Measurements from ENCODE around the gene LARP7.

Gene LARP7

DNA sequence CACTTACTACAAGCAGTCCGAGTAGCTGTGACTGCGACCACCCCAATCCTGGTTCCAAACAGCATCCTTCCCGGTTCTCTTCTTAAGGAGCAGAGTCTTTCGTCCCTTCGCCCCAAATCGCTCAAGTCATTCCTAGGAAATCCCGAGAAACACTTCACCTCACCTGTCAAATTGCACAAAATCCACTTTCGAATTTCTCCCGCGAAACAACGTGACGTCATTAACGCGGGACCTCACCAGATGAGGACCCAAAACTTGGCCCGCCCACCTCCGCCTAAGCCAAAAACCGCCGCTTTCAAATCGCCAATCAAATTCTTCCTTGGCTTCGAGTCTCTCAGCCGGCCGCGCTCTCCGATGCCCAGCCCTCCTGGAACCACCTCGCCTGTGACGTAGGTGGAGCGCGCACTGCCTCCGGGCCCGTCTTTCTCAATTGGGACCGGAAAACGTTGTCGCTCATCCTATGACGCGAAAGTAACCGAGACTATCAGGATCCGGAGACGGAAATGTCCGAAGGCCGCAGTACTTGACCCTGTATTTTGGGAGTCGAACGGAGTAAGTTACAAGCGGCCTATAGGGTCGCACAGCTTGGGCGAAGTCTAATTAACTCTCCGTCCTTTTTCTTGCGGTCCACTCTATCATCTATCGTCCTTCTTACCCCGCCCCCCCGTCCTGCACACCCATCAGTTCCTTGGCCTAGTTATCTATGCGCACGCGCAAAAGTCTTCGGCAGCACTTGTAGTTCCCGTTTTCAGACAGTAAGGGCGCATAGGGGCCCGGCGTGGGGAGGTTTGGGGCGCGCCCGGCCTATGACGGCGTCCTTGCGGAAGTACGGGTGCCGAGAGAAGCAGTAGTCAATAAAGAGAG, at the start of gene LARP7, which contains the start of gene ZGRF1:
Gene LARP7, plus strand, starts transcription at position 456 of the 864 bp plus-strand sequence. CDS start 7,527 bp downstream, outside the sequence.
Gene ZGRF1, minus strand, starts transcription at position 222 of the 864 bp plus-strand sequence. CDS start 3,733 bp downstream, outside the sequence.
- in situ Hi-C loops (cut with MboI; ENCODE audit: low sequenced_read_pairs), result loop anchor here (25.0 kb wide), 1 partner anchor 300 kb away; no protein-coding TSS in a partner anchor

GRCh38 chr4:112589206-112589605, 47.7 kb upstream of the LARP7 start:
- in situ Hi-C loops (cut with MboI; ENCODE audit: low sequenced_read_pairs), result no loop called here

DNA sequence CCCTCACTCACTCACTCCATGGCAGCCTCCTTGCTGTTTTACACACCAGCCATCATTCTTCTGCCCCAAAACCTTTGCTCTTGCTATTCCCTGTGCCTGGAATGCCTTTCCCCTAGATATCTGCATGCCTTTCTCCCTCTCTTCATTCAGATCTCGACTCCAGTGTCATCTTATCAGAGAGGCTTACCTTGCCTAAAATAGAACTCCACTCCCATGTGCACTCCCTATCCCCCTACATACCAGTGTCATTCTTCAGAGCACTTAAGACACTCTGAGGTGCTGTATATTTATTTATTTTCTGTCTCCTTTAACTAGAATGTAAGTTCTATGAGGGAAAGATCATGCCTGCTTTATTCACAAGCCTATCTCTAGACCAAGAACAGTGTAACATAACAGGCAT, 45.4 kb upstream of the LARP7 start:
- in situ Hi-C loops (cut with MboI; ENCODE audit: low sequenced_read_pairs), result no loop called here

- in situ Hi-C loops (cut with MboI; ENCODE audit: low sequenced_read_pairs), result no loop called here
These were observed 44.2 kb upstream of the LARP7 start for GRCh38 chr4:112592717-112593116.

GRCh38 chr4:112593438-112594133, 43.4 kb upstream of the LARP7 start:
- in situ Hi-C loops (cut with MboI; ENCODE audit: low sequenced_read_pairs), result no loop called here

DNA sequence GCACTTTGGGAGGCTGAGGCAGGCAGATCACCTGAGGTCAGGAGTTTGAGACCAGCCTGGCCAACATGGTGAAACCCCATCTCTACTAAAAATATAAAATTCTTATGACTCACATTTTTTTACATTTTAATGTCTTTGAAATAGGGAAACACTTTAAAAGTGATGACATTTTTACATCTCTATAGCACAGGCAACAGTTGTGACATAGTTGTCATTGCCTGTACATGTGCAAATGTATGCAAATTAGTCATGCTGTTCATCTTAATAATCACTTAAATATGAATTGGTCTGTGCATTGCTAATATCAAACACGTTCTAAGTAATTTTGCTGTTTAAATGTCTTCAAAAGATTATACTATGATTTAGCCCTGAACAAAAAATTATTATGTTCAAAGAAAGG, 42.0 kb upstream of the LARP7 start:
- in situ Hi-C loops (cut with MboI; ENCODE audit: low sequenced_read_pairs), result no loop called here

GRCh38 chr4:112604589-112604988, 32.4 kb upstream of the LARP7 start:
- in situ Hi-C loops (cut with MboI; ENCODE audit: low sequenced_read_pairs), result loop anchor here (25.0 kb wide), 1 partner anchor 267 kb away; no protein-coding TSS in a partner anchor

DNA sequence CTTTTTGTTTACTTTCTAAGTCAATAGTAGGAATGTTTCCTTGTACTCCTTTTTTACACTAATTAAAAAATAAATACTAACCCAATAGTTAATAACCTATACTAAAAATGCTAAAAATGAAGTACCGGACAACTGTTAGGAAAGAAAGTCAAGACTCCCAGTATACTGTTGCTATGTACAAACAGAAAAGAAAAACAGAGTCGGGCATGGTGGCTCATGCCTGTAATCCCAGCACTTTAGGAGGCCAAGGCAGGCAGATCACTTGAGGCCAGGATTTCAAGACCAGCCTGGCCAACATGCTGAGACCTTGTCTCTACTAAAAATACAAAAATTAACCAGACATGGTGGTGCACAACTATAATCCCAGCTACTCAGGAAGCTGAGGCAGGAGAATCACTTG, 24.1 kb upstream of the LARP7 start:
- in situ Hi-C loops (cut with MboI; ENCODE audit: low sequenced_read_pairs), result loop anchor here (25.0 kb wide), 1 partner anchor 276 kb away; no protein-coding TSS in a partner anchor

DNA sequence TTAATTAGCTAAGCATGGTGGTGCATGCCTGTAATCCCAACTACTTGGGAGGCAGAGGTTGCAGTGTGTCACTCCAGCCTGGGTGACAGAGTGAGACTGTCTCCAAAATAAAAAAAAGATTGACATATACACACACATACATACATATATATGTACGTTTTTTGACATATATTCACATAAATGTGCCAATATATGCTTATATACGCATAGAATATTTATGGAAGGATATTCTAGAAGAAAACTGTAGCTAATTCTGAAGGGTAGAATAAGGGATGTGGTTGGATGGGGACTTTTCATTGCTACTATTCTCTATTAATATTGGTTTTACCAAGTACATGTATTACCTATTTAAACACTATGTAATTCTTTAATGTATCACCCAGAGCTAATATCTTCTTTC, 20.0 kb upstream of the LARP7 start:
- in situ Hi-C loops (cut with MboI; ENCODE audit: low sequenced_read_pairs), result loop anchor here (25.0 kb wide), 1 partner anchor 280 kb away; no protein-coding TSS in a partner anchor

DNA sequence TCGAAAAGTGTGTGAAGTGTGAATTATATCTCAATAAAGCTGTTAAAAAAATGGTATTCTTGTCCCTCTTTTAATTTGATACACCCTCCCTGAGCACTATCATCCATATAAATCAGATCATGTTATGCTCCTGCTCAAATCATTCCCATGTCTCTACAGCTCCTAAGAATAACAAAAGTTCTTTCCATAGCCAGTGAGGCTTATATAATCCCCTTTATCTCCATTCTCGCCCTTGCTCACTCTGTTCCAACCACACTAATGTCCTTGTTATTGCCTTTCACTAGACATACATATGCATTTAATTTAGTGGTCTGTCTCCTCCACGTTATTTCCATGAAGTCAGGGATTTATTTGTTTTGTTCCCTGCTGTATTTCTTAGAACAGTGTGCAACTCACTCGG, 10.7 kb upstream of the LARP7 start:
- in situ Hi-C loops (cut with MboI; ENCODE audit: low sequenced_read_pairs), result loop anchor here (25.0 kb wide), 1 partner anchor 311 kb away; no protein-coding TSS in a partner anchor

- in situ Hi-C loops (cut with MboI; ENCODE audit: low sequenced_read_pairs), result loop anchor here (25.0 kb wide), 1 partner anchor 304 kb away; no protein-coding TSS in a partner anchor
These were observed 3.3 kb upstream of the LARP7 start for GRCh38 chr4:112633477-112634235.

GRCh38 chr4:112637552-112637866, 566 bp downstream of the LARP7 start:
- in situ Hi-C loops (cut with MboI; ENCODE audit: low sequenced_read_pairs), result loop anchor here (25.0 kb wide), 1 partner anchor 300 kb away; no protein-coding TSS in a partner anchor

DNA sequence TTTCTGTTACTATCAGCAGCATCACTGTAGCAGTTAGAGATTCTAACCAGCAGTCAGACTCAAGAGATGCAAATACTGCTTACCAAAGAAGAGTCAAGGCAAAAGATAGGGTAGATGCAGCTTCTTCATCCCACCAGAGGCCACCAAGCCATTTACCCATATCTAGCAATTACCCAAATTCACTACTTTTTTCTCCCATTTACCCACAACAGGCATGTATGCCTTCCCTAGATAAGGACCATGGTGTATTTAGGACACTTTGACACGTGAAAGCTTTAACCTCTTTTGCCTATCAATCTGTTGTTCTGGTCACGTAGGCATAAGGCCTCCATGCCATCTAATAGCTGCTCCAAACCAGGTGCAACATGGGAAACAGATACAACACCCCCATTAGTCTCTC, 5.6 kb downstream of the LARP7 start:
- in situ Hi-C loops (cut with MboI; ENCODE audit: low sequenced_read_pairs), result loop anchor here (25.0 kb wide), 1 partner anchor 295 kb away; no protein-coding TSS in a partner anchor

DNA sequence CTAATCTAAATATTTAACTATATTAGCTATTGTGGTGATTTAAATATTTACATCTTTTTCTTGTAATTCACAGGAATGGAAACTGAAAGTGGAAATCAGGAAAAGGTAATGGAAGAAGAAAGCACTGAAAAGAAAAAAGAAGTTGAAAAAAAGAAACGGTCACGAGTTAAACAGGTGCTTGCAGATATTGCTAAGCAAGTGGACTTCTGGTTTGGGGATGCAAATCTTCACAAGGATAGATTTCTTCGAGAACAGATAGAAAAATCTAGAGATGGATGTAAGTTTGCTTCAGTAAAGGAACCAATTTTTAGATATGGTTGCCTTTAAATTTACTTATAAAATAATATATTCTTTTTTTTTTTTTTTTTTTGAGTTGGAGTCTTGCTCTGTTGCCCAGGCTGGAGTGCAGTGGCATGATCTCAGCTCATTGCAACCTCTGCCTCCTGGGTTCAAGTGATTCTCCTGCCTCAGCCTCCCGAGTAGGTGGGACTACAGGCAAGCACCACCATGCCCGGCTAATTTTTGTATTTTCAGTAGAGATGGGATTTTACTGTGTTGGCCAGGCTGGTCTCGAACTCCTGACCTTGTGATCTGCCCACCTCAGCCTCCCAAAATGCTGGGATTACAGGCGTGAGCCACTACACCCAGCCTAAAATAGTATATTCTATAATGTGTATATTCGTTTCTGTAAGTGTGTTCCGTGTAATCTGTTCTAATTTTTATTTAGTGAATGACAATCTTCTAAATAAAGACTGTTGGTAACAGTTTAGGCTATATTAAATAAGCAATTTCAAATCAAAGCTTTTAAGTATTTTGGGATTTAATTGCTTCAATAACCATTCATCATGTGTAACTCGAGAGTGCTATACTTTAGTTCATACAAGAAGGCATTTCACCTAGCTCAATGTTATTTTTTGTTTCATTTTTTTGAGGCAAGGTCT, 7.9 kb downstream of the LARP7 start:
- in situ Hi-C loops (cut with MboI; ENCODE audit: low sequenced_read_pairs), result loop anchor here (25.0 kb wide), 1 partner anchor 292 kb away; no protein-coding TSS in a partner anchor

- in situ Hi-C loops (cut with MboI; ENCODE audit: low sequenced_read_pairs), result loop anchor here (25.0 kb wide), 1 partner anchor 292 kb away; no protein-coding TSS in a partner anchor
These were observed 8.8 kb downstream of the LARP7 start for GRCh38 chr4:112645541-112646329.

DNA sequence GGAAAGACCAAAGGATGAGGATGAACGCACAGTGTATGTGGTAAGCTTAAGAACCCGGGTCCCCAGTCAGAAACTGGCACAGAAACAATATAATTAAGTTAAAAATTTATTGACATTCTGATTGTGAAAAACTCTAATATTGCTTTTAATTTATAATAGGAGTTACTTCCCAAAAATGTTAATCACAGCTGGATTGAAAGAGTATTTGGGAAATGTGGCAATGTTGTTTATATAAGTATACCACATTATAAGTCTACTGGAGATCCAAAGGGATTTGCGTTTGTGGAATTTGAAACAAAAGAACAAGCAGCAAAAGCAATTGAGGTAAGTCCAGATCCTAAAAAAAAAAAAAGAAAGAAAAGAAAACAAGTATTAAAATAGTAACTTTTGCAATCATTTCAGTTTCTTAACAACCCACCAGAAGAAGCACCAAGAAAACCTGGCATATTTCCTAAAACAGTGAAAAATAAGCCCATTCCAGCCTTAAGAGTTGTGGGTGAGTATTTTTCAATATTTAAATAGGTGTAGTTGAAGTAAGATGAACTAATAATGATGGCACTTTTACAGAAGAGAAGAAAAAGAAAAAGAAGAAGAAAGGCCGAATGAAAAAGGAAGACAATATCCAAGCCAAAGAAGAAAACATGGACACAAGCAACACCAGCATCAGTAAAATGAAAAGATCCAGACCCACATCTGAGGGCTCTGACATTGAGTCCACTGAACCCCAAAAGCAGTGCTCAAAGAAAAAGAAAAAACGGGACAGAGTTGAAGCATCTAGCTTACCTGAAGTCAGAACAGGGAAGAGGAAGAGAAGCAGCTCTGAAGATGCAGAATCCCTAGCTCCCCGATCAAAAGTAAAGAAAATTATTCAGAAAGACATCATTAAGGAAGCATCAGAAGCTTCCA, 9.9 kb downstream of the LARP7 start:
- in situ Hi-C loops (cut with MboI; ENCODE audit: low sequenced_read_pairs), result loop anchor here (25.0 kb wide), 1 partner anchor 290 kb away; no protein-coding TSS in a partner anchor

DNA sequence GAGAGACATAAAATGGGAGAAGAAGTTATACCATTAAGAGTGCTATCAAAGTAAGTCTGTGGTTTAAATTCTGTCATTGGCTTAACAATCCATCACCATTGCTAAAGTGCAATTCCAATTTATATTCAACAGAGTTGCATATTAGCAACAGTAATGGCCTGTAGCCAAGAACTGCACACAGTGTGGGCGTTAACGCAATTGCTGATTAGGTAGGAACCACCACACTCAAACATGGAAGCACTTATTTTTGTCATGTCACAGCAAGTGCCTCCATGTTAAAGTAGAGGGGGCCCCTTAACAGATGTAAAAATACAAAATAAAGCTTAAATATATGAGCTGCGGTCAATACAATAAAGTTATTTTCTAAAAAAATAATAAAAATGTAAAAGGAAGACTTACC, 10.8 kb downstream of the LARP7 start:
- in situ Hi-C loops (cut with MboI; ENCODE audit: low sequenced_read_pairs), result loop anchor here (25.0 kb wide), 1 partner anchor 290 kb away; no protein-coding TSS in a partner anchor

Measured in HL-60/S4 treated with phorbol 12-myristate 13-acetate at 8.2 ng/mL for 4 days and 3 days (cell line).